Measurements from ENCODE around the gene GPATCH8.

GPATCH8 gene

GRCh38 chr17:44493339-44493738 lies 9.9 kb downstream of the GPATCH8 start:
- ChIA-PET POLR2A (no interaction called here), CTCF (no interaction called here)
- Histone ChIP-seq H3K9me3 (ENCODE audit: control insufficient read depth, insufficient read depth, low read depth, low read length) (no peaks in the 10 kb centered on the region), H3K4me3 (ENCODE audit: low read depth, low read length) (no peak overlapping the region), H3K27ac (ENCODE audit: extremely low read depth, low read depth, low read length) (peak overlapping the region; percentile 17; the same call in 1 of the 2 replicates), H3K36me3 (ENCODE audit: control insufficient read depth in 2 of 2, insufficient read depth in 1 of 2, low read length in 2 of 2) (peaks cover 8 to 22% of the 10 kb centered on the region in 2 experiments; a peak in 2 of 3 replicates), H3K4me1 (ENCODE audit: control insufficient read depth, insufficient read depth, low read length) (peaks cover 3% of the 10 kb centered on the region; the same call in 1 of the 2 replicates)
- TF ChIP-seq ZNF701 (tag by site-specific recombination; IDR thresholded peaks at IDR 0.05) = no peak
- TF ChIP-seq, protein P1, sequence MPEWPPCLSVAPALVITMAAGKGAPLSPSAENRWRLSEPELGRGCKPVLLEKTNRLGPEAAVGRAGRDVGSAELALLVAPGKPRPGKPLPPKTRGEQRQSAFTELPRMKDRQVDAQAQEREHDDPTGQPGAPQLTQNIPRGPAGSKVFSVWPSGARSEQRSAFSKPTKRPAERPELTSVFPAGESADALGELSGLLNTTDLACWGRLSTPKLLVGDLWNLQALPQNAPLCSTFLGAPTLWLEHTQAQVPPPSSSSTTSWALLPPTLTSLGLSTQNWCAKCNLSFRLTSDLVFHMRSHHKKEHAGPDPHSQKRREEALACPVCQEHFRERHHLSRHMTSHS (tag by site-specific recombination; IDR thresholded peaks at IDR 0.05) = no peak
- peak; percentile 100 for TF ChIP-seq ZNF211 (tag by site-specific recombination; IDR thresholded peaks at IDR 0.05; ENCODE audit: low read depth)
- TF ChIP-seq GLI4 (tag by site-specific recombination; IDR thresholded peaks at IDR 0.05) = no peak

DNA sequence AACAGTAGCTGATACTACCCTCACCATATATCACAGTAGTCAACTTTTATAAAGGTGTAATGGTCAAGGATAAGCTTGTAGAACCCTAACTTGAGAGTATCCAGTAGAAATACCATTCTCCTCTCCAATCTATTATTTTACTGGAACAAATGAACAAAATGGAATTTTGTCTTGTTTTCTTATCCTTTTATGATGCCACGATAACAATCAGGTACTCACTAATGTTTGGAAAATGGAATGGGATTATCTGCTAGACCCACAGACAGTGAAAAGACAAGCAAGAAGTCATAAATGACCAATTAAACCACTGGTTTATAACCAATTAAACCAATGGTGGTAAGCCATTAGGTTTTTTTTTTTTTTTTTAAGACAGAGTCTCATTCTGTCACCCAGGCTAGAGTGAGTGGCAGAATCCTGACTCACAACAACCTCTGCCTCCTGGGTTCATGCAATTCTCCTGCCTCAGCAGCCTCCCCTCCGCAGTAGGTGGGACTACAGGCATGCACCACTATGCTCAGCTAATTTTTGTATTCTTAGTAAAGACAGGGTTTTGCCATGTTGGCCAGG lies 10.4 kb downstream of the GPATCH8 start:
- TF ChIP-seq OSR2 (tag by site-specific recombination; IDR thresholded peaks at IDR 0.05) = peak; percentile 52; the same call in 1 of the 2 replicates
- TF ChIP-seq PRDM6 (tag by site-specific recombination; IDR thresholded peaks at IDR 0.05) = peak; percentile 85
- TF ChIP-seq GLIS1 (tag by site-specific recombination; IDR thresholded peaks at IDR 0.05) = peak; percentile 21; the same call in 1 of the 2 replicates
- no peak for TF ChIP-seq ZNF121 (tag by site-specific recombination; IDR thresholded peaks at IDR 0.05)
- no peak for TF ChIP-seq ZNF324 (tag by site-specific recombination; IDR thresholded peaks at IDR 0.05)
- TF ChIP-seq FEZF1 (tag by site-specific recombination; IDR thresholded peaks at IDR 0.05) = peak; percentile 74
- Histone ChIP-seq H3K27ac (ENCODE audit: extremely low read depth, low read depth, low read length) (peak overlapping the region; percentile 17; the same call in 1 of the 2 replicates), H3K4me1 (ENCODE audit: control insufficient read depth, insufficient read depth, low read length) (no peaks in the 10 kb centered on the region), H3K36me3 (ENCODE audit: control insufficient read depth in 2 of 2, insufficient read depth in 1 of 2, low read length in 2 of 2) (peaks cover 7 to 23% of the 10 kb centered on the region in 2 experiments; a peak in 2 of 3 replicates), H3K9me3 (ENCODE audit: control insufficient read depth, insufficient read depth, low read depth, low read length) (no peaks in the 10 kb centered on the region), H3K4me3 (ENCODE audit: low read depth, low read length) (no peak overlapping the region)
- ChIA-PET CTCF (interaction anchor here (0.6 kb wide), 2 partner anchors 41 to 47 kb away, joined by 3 read pairs; no protein-coding TSS in a partner anchor), POLR2A (interaction anchor here (0.6 kb wide), 1 partner anchor 293 kb away, joined by 3 read pairs; the partner anchor contains the start of gene ATXN7L3)

DNA sequence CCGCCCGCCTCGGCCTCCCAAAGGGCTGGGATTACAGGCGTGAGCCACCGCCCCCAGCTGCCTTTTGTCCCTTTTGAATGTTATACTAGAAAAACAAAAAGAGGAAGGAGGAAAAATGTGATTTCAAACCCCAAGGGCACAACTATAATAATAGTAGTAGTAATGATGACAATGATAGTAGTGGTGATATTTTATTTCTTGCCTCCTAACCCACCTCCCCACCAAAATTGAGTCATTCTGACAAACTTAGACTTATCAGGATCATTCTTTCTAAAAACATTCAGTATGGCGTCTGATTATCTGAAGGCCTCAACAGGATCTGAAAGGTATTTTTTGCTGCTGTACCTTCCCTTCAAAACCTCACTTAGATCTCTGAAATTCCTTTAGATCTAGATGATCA lies 13.6 kb downstream of the GPATCH8 start:
- no peak overlapping the region for H3K27ac ChIP-seq (ENCODE audit: extremely low read depth, low read depth, low read length)

More for the DNA sequence above, 13.6 kb downstream of the GPATCH8 start:
- ChIA-PET CTCF (interaction anchor here (0.5 to 0.7 kb wide), 2 partner anchors 19 to 83 kb away, joined by 3 to 4 read pairs; no protein-coding TSS in a partner anchor), POLR2A (interaction anchor here (0.7 kb wide), 1 partner anchor 15 kb away, joined by 3 read pairs; no protein-coding TSS in a partner anchor)
- TF ChIP-seq ZNF23 (tag by site-specific recombination; IDR thresholded peaks at IDR 0.05; ENCODE audit: borderline replicate concordance) (no peak), ZNF571 (tag by site-specific recombination; IDR thresholded peaks at IDR 0.05) (no peak), ZNF792 (tag by site-specific recombination; IDR thresholded peaks at IDR 0.05) (no peak), ZEB2 (tag by site-specific recombination; IDR thresholded peaks at IDR 0.05) (no peak), ZNF248 (tag by site-specific recombination; IDR thresholded peaks at IDR 0.05) (no peak), ZNF311 (tag by site-specific recombination; IDR thresholded peaks at IDR 0.05; ENCODE audit: borderline replicate concordance) (no peak), ZNF175 (tag by site-specific recombination; IDR thresholded peaks at IDR 0.05) (no peak)
- TF ChIP-seq, protein P2, sequence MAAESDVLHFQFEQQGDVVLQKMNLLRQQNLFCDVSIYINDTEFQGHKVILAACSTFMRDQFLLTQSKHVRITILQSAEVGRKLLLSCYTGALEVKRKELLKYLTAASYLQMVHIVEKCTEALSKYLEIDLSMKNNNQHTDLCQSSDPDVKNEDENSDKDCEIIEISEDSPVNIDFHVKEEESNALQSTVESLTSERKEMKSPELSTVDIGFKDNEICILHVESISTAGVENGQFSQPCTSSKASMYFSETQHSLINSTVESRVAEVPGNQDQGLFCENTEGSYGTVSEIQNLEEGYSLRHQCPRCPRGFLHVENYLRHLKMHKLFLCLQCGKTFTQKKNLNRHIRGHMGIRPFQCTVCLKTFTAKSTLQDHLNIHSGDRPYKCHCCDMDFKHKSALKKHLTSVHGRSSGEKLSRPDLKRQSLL (tag by site-specific recombination; IDR thresholded peaks at IDR 0.05) = no peak
- no peaks in the 10 kb centered on the region for H3K4me1 ChIP-seq (ENCODE audit: control insufficient read depth, insufficient read depth, low read length)
- H3K4me3 ChIP-seq (ENCODE audit: low read depth, low read length) = no peak overlapping the region
- peaks cover 11 to 20% of the 10 kb centered on the region in 2 experiments; a peak in 2 of 3 replicates for H3K36me3 ChIP-seq (ENCODE audit: control insufficient read depth in 2 of 2, insufficient read depth in 1 of 2, low read length in 2 of 2)
- H3K9me3 ChIP-seq (ENCODE audit: control insufficient read depth, insufficient read depth, low read depth, low read length) = no peaks in the 10 kb centered on the region
